Tongue (tissue), 2 donors: ENCODE data around the gene SEC24B. TPM values are rescaled to one million over a fixed set of nuclear protein-coding genes. Genes with fewer than 3 reads are reported as not detected.
"Not testable (repeated sequence)": the region's sequence is repeated elsewhere in the genome, so short reads cannot be mapped to it uniquely, and the experiment has no call there.

Source experiments
- DNase-seq: peaks from one replicate; pipeline ENCODE4 v3.0.0-alpha.2; 2015
- total RNA-seq: library from RNA; depleted of rRNA; stranded (reverse); fragments of >200 nt; gene quantifications from one replicate; pipeline ENCODE4 v1.2.3, GENCODE V29; 2014

SEC24B gene
- total RNA-seq, 1 donor from 2014 or later, result 23.0 TPM

DNA sequence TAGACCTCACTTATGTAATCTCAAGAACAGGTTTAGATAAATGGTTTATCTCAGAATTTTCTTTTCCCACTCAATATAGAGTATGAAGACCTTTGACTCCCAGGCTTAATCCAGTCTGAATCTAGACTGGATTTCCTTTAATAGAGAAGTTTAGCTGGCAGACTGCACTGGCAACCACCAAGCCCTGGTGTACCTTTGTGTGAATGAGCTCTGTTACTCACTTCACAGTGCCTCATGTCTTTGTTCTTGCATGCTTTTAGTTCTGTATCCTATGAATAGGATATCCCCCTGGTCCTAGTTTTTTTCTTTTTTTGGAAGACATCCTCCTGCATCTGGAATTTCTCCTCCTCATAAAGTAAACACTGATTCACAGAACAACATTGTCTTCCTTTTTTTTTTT lies 73.3 kb downstream of the SEC24B start:
- DNase-seq, result no peak

DNA sequence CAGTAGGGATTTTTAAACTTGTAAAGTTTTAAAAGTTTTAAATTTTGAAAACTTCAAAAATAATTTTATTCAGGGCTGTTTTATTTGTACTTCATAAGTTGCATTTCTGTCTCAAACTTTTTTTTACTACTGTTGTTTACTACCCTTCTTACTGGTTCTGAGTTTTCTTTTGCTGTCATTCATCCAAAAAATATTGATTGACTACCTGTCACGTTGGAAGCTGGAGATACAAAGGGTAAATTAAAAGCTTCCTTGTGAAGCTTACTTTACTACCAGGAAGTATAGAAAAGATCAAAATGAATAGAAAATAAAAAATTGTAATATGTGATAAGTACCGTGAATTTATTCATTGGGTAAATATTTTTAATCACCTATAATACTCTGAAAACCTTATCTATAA lies 77.1 kb downstream of the SEC24B start:
- no peak for DNase-seq

DNA sequence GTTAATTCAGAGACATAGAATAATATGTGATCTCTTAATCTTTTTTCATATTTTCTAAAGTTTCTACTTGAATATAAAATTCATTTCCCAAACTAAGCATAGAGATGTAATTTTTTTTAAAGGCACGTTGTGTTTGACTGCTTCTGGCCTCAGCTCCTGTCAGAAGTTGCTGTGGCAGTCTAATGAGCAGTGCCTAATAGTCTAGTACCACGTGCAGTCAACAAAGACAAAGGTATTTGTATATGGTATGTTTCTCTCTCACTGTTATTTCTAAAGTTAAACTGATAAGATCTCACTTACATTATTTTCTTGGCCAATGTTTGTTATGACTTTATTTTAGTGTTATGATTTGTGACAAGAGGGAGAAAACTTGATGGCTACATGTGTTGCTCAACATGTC lies 77.8 kb downstream of the SEC24B start:
- DNase-seq, result no peak

DNA sequence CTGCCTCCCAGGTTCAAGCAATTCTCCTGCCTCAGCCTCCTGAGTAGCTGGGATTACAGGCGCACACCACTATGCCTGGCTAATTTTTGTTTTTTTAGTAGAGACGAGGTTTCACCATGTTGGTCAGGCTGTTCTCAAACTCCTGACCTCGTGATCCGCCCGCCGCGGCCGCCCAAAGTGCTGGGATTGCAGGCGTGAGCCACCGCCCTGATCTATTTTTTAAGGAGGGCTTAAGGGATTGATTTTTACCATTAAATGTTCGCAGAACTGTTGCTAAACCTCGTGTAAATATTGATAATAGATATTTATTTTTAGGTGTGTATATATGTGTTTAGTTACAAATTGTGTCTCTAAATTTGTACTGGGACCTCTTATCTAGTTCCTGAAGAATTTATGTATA lies 79.8 kb downstream of the SEC24B start:
- not testable (repeated sequence) for DNase-seq

GRCh38 chr4:109532182-109532581 lies 98.6 kb downstream of the SEC24B start:
- no peak for DNase-seq

DNA sequence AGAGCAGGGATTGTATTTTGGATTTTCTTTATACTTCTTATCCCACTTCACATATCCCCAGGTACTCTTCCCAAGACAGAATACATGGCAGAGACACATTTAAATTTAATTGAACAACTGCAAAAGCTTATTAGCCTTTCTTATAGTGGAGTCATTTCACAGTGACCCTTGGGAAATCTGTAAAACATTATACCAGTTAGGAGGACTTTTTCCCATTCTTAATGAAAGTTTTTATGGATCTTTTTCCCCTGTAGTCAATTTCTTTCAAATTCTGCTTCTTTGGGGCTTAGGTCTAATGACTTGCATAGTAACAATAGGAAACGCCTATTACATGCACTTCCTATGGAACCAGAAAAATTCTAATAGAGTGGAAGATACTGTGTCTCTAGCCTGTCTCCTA lies 111.8 kb downstream of the SEC24B start:
- DNase-seq, result no peak

DNA sequence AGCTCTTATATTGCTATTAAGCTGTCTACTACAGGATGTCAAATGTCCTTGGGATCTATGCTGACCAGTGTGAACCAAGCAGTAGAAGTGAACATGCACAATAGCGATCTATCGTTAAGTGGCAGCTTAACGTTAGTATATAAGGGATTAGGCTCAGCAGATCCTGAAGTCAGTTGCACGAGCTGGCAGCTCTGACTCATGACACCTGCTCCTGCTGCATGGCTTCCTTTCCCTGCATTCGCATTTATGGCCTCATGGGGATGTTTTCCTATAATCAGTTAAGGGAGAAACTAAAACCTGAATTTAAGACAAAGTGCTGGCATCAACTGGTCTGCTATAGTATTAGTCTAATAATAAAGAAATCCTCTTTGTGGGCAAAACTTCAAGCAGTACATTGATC lies 113.8 kb downstream of the SEC24B start:
- no peak for DNase-seq

DNA sequence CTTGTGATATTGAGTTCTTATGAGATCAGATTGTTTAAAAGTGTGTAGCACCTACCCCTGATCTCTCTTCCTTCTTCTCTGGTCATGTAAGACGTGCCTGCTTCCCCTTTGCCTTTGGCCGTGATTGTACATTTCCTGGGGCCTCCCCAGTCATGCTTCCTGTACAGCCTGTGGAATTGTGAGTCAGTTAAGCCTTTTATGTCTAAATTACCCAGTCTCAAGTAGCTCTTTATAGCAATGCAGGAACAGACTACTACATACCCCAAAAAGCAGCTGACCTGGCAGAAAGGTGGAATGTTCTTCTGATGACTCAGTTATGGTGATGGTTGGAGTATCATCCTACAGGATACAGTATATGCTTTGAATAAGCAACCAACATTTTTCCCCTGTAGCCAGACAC lies 115.0 kb downstream of the SEC24B start:
- no peak for DNase-seq

DNA sequence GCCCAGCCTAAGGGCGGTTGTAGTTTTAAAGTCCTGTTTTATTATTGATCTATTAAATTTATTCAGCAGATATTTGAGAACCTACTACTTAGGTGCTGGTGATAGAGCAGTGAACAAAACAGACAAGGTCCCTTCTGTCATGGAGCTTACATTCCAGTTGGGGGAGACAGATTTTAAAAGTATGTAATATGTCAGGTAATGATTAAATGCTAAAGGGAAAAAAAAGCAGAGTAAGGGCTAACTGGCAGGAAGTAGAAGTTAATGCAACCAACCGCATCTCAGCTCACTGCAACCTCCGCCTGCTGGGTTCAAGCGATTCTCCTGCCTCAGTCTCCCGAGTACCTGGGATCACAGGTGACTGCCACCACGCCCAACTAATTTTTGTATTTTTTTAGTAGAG lies 118.6 kb downstream of the SEC24B start:
- no peak for DNase-seq

- DNase-seq, result no peak
Measured at GRCh38 chr4:109553130-109553529, 119.5 kb downstream of the SEC24B start.

DNA sequence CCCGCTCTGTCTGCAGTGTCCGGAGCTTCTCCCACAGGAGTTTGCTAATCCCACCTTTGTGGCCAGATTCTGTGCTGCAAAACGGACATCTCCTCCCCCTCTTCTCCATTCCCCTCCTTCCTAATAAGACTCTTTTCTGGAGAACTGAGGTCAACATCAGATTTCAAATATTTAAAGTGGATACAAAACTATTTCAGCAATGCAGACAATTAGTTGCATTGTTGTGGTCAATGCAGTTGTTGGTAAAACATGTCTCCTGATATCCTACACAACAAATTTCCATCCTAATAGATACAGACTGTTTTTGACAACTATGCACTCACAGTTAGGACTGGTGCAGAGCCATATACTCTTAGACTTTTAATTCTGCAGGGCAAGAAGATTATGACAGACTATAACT lies 121.4 kb downstream of the SEC24B start:
- DNase-seq, result no peak

- no peak for DNase-seq
Measured at GRCh38 chr4:109557433-109557832, 123.8 kb downstream of the SEC24B start.

GRCh38 chr4:109558095-109558494 lies 124.5 kb downstream of the SEC24B start:
- not testable (repeated sequence) for DNase-seq

GRCh38 chr4:109559625-109559982 lies 126.0 kb downstream of the SEC24B start:
- no peak for DNase-seq

DNA sequence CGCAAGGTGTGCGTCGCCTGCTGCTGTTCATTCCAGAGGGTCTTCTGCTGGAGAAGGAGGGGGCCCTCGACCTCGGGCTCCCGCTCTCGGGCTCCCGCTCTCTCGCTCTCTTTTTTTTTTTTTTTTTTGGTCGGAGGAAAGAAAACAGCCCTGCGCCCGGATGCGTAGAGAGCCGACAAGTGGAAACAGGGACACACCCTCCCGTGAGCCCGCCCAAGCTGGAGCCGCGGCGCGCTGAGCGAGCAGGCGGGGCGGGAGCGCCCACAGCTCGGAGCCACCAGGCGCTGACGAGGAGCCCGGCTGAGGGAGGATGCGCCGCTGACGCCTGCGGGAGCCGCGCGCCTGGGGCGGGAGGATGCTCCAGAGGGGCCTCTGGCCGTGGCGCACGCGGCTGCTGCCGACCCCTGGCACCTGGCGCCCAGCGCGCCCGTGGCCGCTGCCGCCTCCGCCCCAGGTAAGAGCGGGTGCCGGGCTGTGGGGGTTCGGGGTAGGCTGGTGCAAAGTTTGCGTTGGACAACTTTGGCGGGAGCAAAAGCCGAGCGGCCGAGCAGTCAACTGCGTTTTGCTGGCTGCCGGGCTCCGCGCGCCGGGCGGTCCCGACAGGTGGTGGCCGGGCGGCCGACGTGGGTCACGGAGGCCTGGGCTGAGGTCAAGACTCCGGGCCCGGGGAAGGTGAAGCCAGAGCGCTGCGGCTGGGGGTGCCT lies 126.5 kb downstream of the SEC24B start, which contains the start of gene MCUB:
MCUB (plus strand) TSS at position 264 of the 704 bp plus-strand sequence; CDS start at position 356, 92 bp downstream.
- peak; percentile 92 for DNase-seq

DNA sequence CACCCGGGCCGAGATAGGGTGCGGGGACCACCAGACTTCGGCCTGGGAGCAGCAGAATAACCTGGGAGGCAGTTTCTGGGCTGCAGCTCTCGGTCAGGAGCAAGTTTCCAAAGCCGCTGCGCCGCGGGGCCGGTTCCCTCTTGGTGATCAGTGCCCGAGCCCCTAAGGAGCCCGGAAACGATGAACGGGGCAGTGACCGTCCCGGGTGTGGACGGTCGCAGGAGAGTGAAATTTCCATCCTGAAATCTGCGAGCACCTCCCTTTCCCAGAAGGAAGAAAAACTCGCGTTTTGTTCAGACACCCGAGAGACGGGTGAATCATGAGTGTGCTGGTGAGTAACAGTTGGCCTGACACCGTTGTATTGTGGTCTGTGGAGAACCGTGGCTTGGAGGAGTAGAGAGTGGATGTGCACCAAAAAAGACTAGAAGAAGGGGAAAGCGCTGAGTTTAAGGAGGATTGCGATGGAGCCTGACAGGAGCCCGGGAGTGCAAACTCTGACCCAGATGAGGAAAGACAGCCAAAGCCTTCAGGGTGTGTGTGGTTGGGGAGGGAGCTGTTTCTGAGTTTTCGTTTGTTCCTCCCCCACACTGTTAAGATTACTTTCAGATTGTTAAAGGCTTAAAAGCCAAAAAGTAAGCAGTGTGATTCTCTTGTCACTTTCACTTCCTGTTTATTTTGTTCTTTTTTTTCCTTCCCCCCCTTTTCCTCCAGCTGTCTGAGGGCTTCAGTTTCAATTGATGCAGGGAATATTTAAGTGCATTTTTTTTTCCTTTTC lies 127.3 kb downstream of the SEC24B start:
- peak; percentile 66 for DNase-seq

DNA sequence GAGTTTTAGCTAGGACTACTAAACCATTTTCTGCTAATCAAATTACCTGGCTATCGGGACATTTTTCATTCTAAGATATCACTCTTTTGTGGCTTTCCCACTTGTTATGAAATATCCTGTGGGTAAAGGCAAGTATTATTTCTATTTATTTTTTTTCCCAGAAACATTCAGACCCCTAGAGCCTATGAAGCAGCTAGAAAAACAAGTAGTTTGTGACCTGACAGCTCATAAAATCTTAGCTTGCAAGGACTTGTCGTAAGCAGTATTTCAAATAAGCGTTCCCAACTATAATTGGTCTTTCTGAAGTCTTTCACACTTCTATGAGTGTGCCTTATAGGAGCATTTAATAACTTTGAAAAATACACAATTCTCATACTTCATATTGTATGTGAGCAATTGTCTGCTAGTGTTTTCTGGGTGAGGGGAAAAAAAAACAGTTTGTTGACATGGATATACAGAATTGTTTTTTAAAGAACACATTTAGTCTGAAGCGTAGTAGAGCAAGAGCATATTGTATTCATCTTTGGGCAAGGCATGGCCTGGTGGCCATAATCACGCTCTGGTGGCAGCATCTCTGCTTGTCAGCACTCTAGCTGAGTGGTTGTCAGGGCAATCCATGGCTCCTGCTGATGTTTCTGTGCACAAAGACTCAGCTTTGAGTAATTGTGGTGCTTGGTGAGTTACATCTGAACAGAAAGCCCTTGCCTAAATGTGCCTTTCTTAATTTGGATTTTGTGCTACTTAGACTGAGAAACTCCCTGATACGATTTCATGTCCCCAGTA lies 129.0 kb downstream of the SEC24B start:
- no peak for DNase-seq

DNA sequence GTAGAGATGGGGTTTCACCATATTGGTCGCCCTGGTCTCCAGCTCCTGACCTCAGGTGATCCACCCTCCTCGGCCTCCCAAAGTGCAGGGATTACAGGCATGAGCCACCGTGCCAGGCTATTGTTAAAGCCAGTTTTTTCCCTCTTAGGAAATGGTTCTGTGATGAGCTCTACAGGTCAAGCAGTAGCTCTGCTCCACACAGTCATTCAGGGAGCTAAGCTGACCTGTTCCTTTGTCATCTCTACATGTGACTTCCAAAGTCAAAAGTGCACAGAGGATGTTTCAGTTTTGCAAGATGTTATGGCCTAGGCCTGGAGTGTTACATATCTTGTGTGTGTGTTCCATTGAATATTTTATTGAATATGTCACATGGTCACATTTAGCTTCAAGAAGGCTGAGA lies 137.9 kb downstream of the SEC24B start:
- DNase-seq, result no peak

DNA sequence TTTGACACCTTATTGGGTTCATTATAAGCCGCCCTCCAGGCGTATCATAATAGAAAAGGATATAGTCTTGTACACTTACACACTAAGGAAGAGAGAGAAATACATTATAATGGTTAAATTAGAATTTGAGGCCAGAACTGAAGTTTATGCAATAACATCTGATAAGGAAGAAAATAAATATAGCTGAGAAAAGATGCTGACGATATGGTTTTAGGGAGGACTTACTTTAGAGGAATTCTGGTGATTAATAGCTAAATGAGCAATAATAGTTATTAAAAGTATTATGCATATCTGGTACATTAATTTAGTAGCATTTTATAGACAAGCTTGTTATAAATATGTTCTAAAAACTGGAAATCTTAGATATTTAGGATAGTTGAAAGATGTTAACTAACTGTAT lies 138.5 kb downstream of the SEC24B start:
- no peak for DNase-seq

GRCh38 chr4:109574443-109574850 lies 140.8 kb downstream of the SEC24B start:
- DNase-seq, result peak; percentile 63

- no peak for DNase-seq
Measured at GRCh38 chr4:109574931-109575804, 141.6 kb downstream of the SEC24B start.

- DNase-seq, result no peak
Measured at GRCh38 chr4:109576462-109576861, 142.8 kb downstream of the SEC24B start.
